Sigmoid colon (tissue), 4 donors: ENCODE results near the gene KTN1.

Experiments used
- CTCF ChIP-seq, 4 experiments: fragments of 450-650 bp in 3 of 4; fragments of 200-600 bp in 1 of 4; IDR thresholded peaks; one replicate each; pipeline ENCODE4 v1.5.1; 2016 to 2019; ENCODE audit warnings: antibody characterized with exemption in 4 of 4, mild to moderate bottlenecking in 3 of 4, moderate library complexity in 2 of 4
- EP300 ChIP-seq, 4 donors: sonication (generic); formaldehyde crosslinking; IDR thresholded peaks; one replicate each; pipeline ENCODE4 v1.6.1; 2017; ENCODE audit warnings: antibody characterized with exemption in 4 of 4
- POLR2A ChIP-seq, 2 donors: fragments of 450-650 bp; IDR thresholded peaks; one replicate each; pipeline ENCODE4 v1.6.1; 2016; ENCODE audit warnings: antibody characterized with exemption in 2 of 2, mild to moderate bottlenecking in 2 of 2, moderate library complexity in 2 of 2
- POLR2AphosphoS5 ChIP-seq, 4 donors: sonication (generic); formaldehyde crosslinking; IDR thresholded peaks; one replicate each; pipeline ENCODE4 v1.6.1; 2017; ENCODE audit warnings: antibody characterized with exemption in 4 of 4

- TF ChIP-seq POLR2A (IDR thresholded peaks at IDR 0.05) (no peak), CTCF (IDR thresholded peaks at IDR 0.05) (no peak), POLR2AphosphoS5 (IDR thresholded peaks at IDR 0.05) (no peak), EP300 (IDR thresholded peaks at IDR 0.05) (no peak)
Observed at GRCh38 chr14:55715889-55716288, 135.9 kb downstream of the KTN1 start.
